ENCODE data around the gene CAPG.
A peak's percentile ranks its signal among the peaks of the same experiment; 100 is the strongest.
"Not testable (repeated sequence)": the region's sequence is repeated elsewhere in the genome, so short reads cannot be mapped to it uniquely, and the experiment has no call there.

The CAPG gene

DNA sequence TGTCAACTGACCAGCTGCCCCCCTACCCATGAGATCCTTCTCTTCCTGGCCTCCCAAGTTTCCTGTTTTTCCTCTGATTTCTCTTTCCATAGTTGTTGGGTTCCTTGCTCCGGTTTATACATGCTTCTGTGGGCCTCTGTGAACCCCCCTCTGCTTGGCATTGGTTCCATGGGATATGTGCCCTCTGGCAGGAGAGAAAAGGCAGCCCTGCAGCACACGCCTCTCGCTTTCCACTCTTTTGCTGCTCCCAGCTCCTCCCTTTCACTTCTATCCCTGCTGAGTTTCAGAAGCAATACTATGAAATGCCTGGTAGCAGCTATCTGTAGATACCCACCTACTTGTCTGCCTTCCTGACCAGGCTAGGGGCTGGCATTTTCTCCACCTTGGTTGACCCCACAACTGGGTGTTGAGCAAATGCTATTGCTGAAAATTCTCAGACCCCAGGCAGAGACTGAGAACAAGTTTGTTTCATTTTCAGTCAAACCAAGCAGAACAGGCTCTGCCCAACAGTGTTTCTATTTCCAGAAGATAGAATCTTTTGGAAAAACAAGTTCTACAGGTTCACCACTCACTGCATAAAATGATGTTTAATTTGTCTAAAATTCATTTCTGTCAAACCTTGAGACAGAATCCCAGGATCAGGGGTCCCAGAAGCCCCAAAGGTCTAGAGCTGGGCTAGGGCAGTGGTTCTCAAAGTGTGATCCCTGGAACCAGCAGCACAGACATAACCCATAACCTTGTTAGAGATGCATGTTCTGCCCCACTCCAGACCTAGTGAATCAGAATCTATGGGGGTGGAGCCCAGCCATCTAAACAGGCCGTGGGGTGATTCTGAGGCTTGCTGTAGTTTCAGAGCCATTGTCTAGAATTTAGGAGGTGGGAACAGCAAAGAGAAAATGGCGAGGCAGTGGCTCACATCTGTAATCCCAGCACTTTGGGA, 13.4 kb downstream of the CAPG start:
- no peak for DNase-seq (ENCODE audit: low read depth in 2 of 3, low spot score in 1 of 3)

DNA sequence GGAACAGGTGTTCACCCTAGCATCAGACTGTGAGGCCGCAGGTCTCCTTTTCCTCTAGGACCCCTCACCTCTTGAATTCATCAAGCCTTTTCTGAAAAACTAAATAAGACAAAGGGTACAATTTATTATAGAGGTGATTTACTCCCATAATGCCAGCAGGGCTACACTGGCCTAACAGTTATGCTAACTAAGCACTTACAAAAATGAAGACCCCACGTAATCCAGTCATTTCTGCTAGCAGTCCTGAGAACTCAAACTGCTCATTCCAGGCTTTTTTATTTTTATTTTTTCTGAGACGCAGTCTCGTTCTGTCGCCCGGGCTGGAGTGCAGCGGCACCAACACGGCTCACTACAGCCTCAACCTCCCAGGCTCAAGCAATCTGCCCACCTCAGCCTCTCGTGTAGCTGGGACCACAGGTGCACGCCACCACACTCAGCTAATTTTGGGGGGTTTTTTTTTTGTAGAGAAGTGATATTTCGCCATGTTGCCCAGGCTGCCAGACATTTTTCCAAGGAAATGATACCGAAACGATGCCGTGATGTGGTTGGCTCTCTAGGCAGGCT, 14.2 kb downstream of the CAPG start:
- no peak for DNase-seq (ENCODE audit: low read depth in 2 of 3, low spot score in 1 of 3)

DNA sequence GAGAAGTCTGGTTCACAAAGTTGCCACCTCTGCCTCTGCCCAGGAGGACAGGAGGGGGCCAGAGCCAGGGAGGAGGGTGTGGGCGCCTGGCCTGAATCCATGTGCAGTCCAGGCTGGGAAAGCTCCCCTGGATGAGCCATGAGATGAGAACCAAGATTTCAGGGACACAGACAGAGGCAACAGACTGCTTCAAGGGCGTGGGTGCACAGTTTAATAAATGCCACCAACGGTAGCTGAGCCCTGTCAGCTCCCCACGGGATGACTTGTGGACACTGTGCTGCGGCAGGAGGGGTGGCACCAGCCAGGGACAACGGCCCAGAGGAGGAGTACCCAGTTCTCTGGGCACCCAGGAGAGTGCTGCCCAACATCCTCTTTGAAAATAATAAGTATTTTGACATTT, 15.2 kb downstream of the CAPG start:
- no peak for DNase-seq (ENCODE audit: low read depth in 2 of 3, low spot score in 1 of 3)

DNA sequence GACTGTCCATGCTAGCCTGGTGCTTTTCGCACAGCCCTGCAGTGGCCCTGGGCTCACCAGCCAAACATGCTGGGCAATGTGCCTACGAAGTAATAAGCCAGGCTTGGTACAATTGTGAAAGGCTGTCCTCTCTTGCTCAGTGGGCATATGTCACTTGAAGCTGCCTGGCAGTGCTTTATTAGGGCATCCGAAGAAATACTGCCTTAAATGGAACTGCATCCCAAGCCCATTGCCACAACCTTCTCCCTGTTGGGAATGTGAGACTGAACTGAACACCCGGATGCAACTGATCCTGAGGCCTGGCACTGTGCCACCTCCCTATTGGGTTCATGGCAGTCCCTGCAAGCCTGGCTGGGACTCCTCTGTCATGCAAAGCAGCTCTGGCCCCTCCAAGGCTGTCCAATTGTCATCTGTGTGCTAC, 15.9 kb downstream of the CAPG start:
- DNase-seq (ENCODE audit: low read depth in 2 of 3, low spot score in 1 of 3), result no peak

DNA sequence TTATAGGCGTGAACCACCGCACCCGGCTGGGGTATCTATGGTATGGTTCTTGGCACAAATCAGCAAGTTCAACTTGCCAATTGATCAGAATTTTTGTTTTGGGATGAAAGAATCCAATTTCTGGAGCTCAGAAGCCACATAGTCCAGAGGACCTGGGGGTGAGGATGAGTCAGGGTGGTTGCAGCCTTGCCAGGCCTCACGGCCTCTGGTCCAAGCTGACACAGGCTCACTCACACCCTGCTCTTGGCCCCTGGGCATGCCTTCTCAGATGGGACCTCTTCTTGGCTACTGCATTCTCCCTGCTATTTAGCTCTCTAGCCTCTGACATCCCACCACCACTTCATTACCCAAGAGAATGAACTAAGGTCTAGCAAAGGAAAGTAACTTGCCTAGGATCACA, 16.3 kb downstream of the CAPG start:
- no peak for DNase-seq (ENCODE audit: low read depth in 2 of 3, low spot score in 1 of 3)

DNA sequence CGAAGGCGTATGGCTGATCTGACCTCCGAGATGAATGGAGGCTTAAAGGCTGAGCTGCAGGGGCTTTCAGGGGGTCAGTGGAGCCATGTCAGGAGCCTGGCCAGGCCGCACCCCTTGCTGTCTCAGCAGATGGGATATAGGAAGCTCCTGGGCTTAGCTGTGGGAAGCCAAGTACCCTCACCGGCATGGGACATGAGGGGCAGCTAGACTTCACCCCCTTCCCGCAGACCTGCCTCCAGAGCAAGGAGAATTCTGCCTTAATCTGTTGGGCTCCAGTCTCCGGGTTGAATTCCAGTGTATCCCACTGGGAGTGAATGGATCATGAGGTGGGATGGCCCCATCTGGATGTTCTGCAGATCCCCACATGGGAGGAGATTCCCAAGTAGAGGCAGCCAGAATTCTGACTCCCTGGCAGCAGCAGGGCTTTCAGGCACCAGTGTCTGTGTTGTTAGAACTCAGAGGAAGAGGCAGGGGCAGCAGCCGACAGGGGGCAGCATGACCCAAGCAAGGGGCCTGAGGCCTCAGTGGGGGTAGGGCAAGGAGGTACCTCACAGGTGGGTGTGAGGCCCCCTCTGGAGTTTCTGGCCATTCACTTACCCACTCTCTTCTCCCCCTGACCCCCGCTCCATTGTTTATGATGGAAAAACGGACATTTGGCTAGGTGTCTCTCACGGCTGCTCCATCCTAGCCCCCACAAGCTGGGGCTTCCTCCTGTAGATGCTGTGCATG, 19.1 kb downstream of the CAPG start:
- DNase-seq (ENCODE audit: low read depth in 2 of 3, low spot score in 1 of 3), result peak; percentile 34 to 72 (median 62)

DNA sequence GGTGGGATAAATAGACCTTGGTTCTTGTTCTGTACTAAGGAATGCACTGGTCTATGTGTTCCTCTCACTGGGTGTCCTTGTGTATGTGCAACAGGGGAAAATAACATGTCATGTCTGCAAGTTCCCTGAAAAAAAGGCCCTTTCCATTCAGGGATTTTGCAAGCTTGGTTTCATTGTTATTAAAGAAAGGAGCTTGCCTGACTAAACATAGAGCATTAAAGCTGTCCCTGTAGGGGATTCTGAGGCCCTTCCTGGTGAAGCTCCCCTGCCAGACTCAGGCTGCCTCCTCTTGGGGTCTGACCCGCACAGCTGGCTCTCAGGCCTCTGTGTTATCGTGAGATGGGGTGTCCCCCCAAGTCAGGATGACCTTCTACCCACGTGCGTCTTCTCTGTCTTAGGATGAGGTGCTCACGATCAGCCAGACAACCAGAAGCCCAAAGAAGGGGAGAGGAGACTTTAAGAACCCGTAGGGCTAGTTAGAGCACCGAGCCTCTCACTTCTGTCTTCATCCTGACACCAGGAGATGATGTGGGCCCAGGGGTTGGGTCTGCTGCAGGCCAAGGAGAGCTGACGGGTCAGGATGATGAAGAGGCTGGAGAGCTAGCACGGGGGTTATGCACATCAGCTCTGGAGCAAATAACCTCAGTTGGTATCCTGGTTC, 21.2 kb downstream of the CAPG start:
- no peak for DNase-seq (ENCODE audit: low read depth in 2 of 3, low spot score in 1 of 3)

DNA sequence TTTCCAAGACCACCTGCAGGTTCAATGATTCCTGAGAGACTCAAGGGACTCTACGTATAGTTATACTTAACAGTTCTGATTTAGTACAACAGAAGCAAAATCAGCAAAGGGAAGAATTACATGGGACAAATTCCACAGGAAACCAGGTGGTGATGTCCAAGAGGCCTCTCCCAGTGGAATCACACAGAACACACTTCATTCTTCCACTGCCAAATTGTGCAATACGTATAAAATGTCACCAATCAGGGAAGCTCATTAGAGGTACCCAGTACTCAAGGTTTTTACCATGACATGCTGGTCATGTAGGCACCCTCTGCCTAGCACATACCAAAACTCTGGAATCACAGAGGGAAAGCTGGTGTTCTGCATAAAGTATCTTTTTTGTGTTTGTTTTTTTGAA, 22.4 kb downstream of the CAPG start:
- DNase-seq (ENCODE audit: low read depth in 2 of 3, low spot score in 1 of 3), result no peak

DNA sequence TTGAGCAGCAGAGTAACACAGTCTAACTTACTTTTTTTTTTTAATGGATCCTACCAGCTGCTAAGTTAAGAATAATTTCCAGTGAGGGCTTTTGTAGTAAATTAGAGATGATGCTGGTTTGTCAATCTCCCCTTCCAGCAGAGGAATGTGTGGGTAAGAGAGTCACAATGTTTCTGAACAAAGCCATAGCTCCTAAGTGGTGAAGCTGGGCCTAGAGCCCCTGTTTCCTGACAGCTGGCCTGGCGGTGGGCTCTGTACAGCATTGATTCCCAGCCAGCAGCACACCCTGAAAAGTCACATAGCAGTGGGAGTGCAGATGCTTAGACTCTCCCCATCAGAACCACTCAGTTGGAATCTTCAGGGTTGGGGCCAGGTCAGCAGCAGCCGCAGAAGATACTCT, 24.4 kb downstream of the CAPG start:
- no peak for DNase-seq (ENCODE audit: low read depth in 2 of 3, low spot score in 1 of 3)

DNA sequence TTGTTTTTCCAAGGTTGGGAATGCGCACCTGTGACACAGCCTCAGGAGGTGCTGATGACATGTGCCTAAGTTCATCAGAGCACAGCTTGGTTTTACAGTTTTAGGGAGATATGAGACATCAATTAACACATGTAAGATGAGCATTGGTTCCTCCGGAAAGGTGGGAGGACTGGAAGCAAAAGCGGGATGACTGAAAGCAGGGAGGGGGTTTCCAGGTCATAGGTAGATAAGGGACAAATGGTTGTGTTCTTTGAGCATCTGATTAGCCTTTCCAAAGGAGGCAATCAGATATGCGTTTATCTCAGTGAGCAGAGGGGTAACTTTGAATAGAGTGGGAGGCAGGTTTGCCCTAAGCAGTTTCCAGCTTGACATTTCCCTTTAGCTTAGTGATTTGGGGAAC, 26.3 kb downstream of the CAPG start:
- DNase-seq (ENCODE audit: low read depth in 2 of 3, low spot score in 1 of 3), result no peak

DNA sequence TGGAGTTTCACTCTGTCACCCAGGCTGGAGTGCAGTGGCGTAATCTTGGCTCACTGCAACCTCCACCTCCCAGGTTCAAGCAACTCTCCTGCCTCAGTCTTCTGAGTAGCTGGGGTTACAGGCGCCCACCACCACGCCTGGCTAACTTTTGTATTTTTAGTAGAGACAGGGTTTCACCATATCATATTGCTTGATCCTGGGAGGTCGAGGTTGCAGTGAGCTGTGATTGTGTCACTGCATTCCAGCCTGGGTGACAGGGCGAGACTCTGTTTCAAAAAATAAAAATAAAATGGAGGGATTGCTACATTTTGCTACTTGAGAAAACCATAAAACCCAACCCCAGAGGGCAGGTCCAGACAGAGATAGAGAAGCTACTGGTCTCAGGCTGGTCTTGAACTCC, 27.0 kb downstream of the CAPG start:
- DNase-seq (ENCODE audit: low read depth in 2 of 3, low spot score in 1 of 3), result not testable (repeated sequence)

DNA sequence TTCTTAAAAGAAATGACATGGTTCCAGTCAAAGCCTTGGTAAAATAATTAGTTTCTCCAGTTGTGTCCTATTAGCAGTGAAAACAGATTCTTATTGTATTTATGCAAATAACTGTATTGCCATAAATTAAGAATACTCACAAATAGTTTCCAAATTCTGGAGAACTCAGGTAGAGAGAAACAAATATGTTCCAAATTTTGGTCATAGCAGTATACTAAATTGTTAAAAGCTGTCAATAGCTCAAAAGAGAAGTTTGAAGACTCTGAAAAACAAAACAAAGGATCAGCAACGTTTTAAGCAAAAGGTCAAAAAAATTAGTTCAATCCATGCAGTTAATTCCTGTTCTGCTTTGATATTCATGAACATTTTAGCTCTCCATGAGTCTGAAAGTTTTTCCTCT, 30.1 kb downstream of the CAPG start:
- DNase-seq (ENCODE audit: low read depth in 2 of 3, low spot score in 1 of 3), result no peak

DNA sequence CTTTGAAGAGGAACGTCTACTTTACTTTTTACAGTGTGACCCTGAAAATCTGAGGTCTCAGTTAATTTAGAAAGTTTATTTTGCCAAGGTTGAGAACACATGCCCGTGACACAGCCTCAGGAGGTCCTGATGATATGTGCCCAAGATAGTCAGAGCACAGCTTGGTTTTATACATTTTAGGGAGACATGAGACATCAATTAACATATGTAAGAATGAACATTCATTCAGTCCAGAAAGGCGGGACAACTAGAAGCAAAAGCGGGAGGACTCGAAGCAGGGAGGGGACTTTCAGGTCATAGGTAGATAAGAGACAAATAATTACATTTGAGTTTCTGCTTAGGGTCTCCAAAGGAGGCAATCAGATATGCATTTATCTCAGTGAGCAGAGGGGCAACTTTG, 31.9 kb downstream of the CAPG start:
- no peak for DNase-seq (ENCODE audit: low read depth in 2 of 3, low spot score in 1 of 3)

DNA sequence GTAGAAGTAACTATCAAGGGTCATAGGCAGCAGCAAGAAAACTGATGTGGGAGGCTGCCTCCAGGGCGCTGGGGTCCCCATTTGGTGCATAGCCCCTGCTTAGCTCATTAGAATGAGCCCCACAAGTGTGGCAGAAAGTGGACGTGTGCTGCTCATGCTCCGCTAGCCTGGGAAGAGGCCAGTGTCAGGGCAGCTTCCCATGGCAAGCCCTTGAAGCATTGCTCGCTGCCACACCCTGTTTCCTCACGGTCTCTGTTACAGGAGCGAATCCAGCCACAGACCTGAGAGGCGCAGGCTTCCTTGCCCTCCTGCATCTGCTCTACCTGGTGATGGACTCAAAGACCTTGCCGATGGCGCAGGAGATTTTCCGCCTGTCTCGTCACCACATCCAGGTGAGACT, 33.1 kb downstream of the CAPG start:
- no peak for DNase-seq (ENCODE audit: low read depth in 2 of 3, low spot score in 1 of 3)

DNA sequence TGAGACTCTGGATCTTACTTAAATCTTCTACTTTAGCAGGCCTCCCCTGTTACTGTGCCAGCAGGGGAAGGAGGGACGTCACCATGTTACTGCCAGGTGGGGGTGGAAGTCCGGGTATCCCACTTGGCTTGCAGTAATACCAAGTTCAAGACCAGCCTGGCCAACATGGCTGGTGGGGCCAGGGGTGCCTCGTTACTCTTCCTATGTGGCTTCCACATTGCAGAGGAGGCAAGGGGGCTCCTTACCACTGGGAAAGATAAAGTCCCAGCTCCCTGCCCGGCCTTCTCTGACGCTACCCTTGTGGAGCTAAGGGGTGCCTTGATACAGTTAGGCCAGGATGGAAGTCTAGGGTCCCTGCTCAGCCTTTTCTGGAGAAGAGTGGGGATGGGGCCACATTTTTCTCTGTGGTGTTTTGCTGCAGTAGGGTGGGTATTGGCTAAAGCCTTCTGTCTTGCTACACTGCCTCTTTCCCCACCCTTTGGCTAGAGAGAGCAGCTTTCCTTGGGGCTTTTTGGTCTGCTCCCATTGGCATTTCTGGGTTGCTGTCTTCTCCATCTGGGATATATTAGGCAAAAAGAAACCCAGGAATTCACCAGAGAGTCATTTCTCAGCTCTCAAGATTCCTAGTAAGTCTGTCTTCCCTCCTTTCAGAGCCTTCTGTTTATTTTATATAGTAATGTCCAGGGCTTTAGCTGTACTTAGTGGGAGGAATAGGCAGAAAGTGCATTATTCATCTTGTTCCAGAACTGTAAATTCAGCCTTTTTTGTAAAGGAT, 33.7 kb downstream of the CAPG start:
- DNase-seq (ENCODE audit: low read depth in 2 of 3, low spot score in 1 of 3), result no peak

DNA sequence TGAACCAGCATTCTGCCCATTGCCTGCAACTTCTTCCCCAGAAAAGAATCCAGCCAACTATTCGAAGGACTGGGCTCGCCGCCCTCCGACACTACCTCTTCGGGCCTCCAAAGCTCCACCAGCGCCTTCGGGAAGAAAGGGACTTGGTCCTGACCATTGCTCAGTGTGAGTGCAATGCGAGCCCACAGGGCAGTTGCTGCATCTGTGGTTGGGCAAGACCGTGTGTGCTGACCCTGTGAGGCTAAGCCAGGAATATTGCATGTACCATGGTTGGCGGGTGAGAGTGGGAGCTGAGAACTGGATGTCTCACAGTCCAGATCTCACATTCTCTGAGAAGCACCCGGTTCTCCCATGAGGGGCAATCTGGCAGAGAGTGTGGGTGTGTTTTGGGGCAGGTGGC, 39.1 kb downstream of the CAPG start:
- no peak for DNase-seq (ENCODE audit: low read depth in 2 of 3, low spot score in 1 of 3)

DNA sequence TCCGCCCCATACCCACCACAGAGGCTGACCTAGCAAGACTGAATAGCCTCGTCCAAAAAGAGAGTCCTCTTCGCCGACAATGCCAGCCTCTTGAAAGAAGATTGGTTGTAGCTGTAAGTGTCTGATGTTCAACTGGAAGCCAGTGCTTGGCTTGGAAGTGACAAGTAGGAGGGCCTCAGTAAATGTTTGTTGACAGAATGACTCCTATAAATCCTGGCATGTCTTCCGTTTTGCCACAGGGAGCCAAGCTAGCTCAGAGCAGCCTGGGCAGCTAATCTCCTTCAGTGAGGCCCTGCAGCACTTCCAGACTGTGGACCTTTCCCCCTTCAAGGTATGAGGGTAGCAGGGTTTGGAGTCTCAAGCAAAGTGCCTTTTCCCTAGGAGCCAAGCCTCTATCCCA, 40.7 kb downstream of the CAPG start:
- no peak for DNase-seq (ENCODE audit: low read depth in 2 of 3, low spot score in 1 of 3)

DNA sequence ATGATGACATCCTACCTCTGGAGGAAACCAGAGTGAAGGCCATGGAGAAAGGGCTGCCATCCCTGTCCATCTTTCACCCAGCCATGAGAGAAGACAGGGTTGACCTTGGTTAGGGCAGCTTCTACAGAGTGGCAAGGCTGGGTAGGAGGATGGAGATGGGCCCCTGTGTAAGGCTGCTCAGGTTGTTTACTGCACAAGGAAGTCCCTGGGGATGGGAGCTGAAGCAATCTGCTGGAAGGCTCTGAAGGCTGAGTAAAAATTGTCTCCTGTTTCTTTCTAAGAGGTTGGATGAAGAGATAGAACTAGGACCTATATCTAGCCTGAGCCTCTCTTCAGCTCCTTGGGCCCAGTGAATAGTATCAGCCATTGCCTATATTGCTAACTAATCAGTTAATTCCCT, 41.2 kb downstream of the CAPG start:
- DNase-seq (ENCODE audit: low read depth in 2 of 3, low spot score in 1 of 3), result no peak

DNA sequence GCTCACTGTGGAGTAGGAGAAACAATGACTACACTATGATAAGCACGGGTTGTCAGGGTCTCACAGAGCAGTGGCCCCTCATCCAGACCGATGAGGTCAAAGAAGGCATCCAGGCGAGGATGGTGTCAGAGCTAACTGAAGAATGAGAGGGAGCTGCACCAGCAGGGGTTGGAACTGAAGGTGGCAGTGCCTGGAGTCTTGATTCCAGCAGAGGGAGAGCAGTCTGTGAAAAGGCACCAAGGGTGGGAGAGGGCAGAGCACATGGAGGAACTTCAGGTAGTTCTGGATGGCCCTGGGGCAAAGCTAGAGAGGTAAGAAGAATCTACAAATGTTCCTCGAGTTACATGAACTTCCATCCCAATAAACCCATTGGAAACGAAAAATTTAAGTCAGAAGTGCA, 43.0 kb downstream of the CAPG start:
- no peak for DNase-seq (ENCODE audit: low read depth in 2 of 3, low spot score in 1 of 3)

DNA sequence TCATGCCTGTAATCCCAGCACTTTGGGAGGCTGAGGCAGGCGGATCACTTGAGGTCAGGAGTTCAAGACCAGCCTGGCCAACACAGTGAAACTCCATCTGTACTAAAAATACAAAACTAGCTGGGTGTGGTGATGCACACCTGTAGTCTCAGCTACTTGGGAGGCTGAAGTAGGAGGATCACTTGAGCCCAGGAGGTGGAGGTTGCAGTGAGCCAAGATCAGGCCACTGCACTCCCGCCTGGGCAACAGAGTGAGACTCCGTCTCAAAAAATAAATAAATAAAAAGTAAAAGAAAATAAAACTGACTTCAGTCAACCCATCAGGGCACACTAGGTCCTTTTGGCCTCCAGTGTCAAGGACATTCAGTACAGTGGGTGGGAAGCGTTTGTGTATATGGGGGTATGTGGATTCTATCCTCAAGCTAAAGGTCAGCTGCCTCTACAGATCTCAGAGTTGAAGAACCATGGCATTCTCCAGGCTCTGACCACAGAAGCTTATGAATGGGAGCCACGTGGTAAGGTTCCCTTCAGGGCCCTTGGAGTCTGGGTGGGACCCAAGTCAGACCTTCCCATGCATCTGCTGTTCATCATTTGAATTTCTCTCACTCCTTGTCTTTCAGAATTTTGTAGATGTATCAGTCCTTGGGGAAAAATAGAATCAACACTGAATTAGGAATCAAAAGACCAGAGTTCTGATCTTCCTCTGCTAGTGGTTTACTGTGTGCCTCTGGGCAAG, 47.3 kb downstream of the CAPG start:
- not testable (repeated sequence) for DNase-seq (ENCODE audit: low read depth in 2 of 3, low spot score in 1 of 3)
